SU-DHL-6 (cell line): ENCODE data around the gene SLCO4A1.

Experiments
- H2AFZ ChIP-seq: fragments of 200-600 bp; sonication (generic); 2 replicates; pipeline ENCODE4 v1.6.1; 2014; ENCODE audit warnings: low read depth, mild to moderate bottlenecking, moderate library complexity, mixed read lengths, antibody characterized with exemption, low read length; ENCODE audit not compliant: severe bottlenecking
- H3F3A ChIP-seq: fragments of 200-600 bp; shearing (Covaris generic); 2 replicates; pipeline ENCODE4 v1.6.0; 2016; ENCODE audit warnings: antibody characterized with exemption, mild to moderate bottlenecking; ENCODE audit not compliant: insufficient read depth
- H3K27ac ChIP-seq: fragments of 200-600 bp; sonication (generic); 2 replicates; pipeline ENCODE4 v1.5.1; 2016; ENCODE audit warnings: low read depth, mild to moderate bottlenecking, low read length, moderate library complexity, mixed read lengths
- H3K27me3 ChIP-seq: fragments of 200-600 bp; sonication (generic), shearing (Covaris generic); 2 replicates; pipeline ENCODE4 v1.6.0; 2014; ENCODE audit warnings: mild to moderate bottlenecking, low read length
- H3K36me3 ChIP-seq: fragments of 200-600 bp; sonication (generic); 2 replicates; pipeline ENCODE4 v1.6.1; 2014; ENCODE audit warnings: mild to moderate bottlenecking, low read length, mixed read lengths
- H3K4me2 ChIP-seq: fragments of 300-600, 200-600 bp; shearing (Covaris generic), sonication (generic); 2 replicates; pipeline ENCODE4 v1.6.0; 2014; ENCODE audit warnings: low read length, low read depth, mild to moderate bottlenecking; ENCODE audit not compliant: poor library complexity, severe bottlenecking
- H3K4me3 ChIP-seq: fragments of 200-600 bp; sonication (generic); 2 replicates; pipeline ENCODE4 v1.5.1; 2014; ENCODE audit warnings: antibody characterized with exemption, low read length, mild to moderate bottlenecking, mixed read lengths; ENCODE audit not compliant: insufficient read depth, poor library complexity, severe bottlenecking
- H3K79me2 ChIP-seq: fragments of 200-600 bp; sonication (generic); 2 replicates; pipeline ENCODE4 v1.6.1; 2014; ENCODE audit warnings: mild to moderate bottlenecking, low read length, moderate library complexity; ENCODE audit not compliant: insufficient read depth
- H3K9ac ChIP-seq: fragments of 200-600 bp; sonication (generic); 2 replicates; pipeline ENCODE4 v1.7.0; 2014; ENCODE audit warnings: mild to moderate bottlenecking, low read length
- H3K9me2 ChIP-seq: fragments of 200-600 bp; sonication (generic); replicated peaks from 2 replicates; pipeline ENCODE4 v1.6.1; 2014; ENCODE audit warnings: low read length; ENCODE audit not compliant: insufficient read depth
- H3K9me3 ChIP-seq: fragments of 200-600 bp; sonication (generic); 2 replicates; pipeline ENCODE4 v1.6.1; 2014; ENCODE audit warnings: low read length, mixed read lengths; ENCODE audit not compliant: insufficient read depth
- H4K20me1 ChIP-seq: fragments of 200-600 bp; sonication (generic); 2 replicates; pipeline ENCODE4 v1.6.1; 2014; ENCODE audit warnings: low read depth, mild to moderate bottlenecking, antibody characterized with exemption, low read length, moderate library complexity, mixed read lengths
- EZH2phosphoT487 ChIP-seq: fragments of 200-600 bp; sonication (generic), shearing (Covaris generic); conservative IDR thresholded peaks from 2 replicates; pipeline ENCODE4 v1.6.1; 2018; ENCODE audit warnings: mild to moderate bottlenecking, antibody characterized with exemption, low read length, moderate library complexity, mixed read lengths
- TF ChIP-seq, protein P1 (sequence below): fragments of 200-600 bp; sonication (generic); IDR thresholded peaks from one replicate; pipeline ENCODE4 v1.5.1; 2017; ENCODE audit warnings: antibody characterized with exemption, mild to moderate bottlenecking, low read length, moderate library complexity; ENCODE audit not compliant: insufficient read depth, poor library complexity, severe bottlenecking

The SLCO4A1 gene

DNA sequence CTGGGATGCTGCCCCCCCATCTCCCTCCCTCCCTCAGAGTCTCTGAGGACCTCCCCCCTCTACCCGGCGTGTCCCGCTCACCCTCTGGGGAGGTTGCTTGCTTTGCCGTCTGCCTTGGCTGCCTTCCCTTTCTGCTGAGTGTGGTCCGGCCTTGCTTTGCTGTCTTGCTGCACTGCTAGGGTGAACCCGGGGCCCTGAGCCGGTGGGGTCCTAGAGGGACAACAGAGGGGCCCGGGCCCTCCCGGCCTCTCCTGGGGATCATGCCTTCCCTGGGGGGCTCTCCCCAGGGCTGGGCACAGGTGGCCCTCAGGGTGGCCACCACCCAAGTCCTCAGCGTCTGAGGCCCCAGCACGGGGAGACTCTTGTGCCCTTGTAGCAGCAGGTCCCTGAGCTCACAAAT is 19.3 kb downstream of the SLCO4A1 start:
- Histone ChIP-seq H3F3A (no peaks in the 10 kb centered on the region), H3K9ac (no peak overlapping the region), H3K27ac (no peak overlapping the region), H3K9me2 (no peaks in the 10 kb centered on the region), H3K79me2 (no peaks in the 10 kb centered on the region), H2AFZ (no peak overlapping the region), H3K4me3 (no peak overlapping the region), H3K9me3 (no peaks in the 10 kb centered on the region), H3K4me2 (no peak overlapping the region), H3K27me3 (no peaks in the 10 kb centered on the region), H3K36me3 (no peaks in the 10 kb centered on the region), H4K20me1 (no peaks in the 10 kb centered on the region)
- TF ChIP-seq EZH2phosphoT487 = no peak
- TF ChIP-seq, protein P1, sequence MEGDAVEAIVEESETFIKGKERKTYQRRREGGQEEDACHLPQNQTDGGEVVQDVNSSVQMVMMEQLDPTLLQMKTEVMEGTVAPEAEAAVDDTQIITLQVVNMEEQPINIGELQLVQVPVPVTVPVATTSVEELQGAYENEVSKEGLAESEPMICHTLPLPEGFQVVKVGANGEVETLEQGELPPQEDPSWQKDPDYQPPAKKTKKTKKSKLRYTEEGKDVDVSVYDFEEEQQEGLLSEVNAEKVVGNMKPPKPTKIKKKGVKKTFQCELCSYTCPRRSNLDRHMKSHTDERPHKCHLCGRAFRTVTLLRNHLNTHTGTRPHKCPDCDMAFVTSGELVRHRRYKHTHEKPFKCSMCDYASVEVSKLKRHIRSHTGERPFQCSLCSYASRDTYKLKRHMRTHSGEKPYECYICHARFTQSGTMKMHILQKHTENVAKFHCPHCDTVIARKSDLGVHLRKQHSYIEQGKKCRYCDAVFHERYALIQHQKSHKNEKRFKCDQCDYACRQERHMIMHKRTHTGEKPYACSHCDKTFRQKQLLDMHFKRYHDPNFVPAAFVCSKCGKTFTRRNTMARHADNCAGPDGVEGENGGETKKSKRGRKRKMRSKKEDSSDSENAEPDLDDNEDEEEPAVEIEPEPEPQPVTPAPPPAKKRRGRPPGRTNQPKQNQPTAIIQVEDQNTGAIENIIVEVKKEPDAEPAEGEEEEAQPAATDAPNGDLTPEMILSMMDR = no peak

DNA sequence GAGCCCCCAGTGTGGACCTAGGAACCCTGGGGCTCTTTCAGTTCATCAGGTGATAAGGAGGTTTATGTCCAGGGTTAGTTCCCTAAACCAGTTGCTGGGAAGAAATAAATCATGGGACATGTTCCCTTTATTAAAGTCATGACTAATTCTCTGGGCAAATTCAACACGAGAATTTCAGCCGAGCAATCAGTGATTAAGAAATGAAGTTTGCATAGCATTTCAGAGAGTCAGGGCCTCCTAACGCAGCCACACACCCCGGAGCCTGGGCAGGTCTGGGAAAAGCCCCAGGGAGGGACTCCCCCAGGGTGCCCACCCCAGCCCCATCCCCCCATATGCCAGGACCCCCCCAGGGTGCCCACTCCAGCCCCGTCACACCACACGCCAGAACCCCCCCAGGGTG is 20.1 kb downstream of the SLCO4A1 start:
- Histone ChIP-seq H3K27ac (no peak overlapping the region), H3K79me2 (no peaks in the 10 kb centered on the region), H3K9me3 (no peaks in the 10 kb centered on the region), H3K4me3 (no peak overlapping the region), H3K27me3 (no peaks in the 10 kb centered on the region), H4K20me1 (no peaks in the 10 kb centered on the region), H3K9me2 (no peaks in the 10 kb centered on the region), H2AFZ (no peak overlapping the region), H3K4me2 (no peak overlapping the region), H3K36me3 (no peaks in the 10 kb centered on the region), H3K9ac (no peak overlapping the region), H3F3A (no peaks in the 10 kb centered on the region)
- TF ChIP-seq, protein P1 = no peak
- TF ChIP-seq EZH2phosphoT487 = no peak

DNA sequence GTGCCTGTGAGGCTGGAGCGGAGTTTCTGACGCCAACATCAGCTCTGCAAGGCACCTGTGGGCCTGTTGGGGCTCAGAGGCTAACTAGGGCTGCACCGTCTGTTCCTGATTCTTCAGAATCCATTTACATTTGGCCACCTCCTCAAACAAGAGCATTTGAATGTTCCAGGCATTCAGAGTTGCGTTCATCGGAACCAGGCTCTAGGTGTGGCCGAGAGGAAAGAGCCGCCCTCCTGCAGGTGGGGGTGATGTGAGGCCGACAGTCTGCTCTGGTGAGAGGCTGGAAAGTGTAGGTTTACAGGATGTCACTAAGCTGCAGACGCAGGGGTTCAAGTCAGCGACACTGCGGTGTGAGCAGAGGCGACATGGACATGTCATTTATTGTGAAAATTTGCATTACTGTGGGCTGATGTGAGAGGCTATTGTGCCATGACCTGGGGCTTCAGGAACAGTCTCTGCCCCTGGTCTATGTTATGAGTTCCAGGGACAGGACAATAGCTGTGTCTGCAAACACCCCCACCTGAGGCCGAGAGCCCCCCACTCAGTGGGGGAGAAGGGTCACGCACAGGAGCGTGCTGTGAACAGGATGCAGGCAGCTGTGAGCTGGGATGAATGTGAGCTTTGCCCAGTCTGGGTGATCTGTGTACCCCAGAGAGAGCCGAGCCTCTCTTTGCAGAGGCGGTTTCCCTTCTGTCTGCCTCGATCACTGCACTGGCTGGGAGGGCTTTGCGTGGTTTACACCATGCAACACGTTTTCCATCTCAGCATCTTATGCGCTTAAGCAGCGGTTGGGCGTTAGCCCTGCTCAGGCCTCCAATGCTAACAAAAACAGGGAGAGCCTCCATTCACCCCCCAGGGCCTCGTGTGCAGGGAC is 21.1 kb downstream of the SLCO4A1 start:
- Histone ChIP-seq H4K20me1 (no peaks in the 10 kb centered on the region), H3K4me3 (no peak overlapping the region), H3K4me2 (no peak overlapping the region), H3F3A (no peaks in the 10 kb centered on the region), H3K9ac (no peak overlapping the region), H3K9me3 (no peaks in the 10 kb centered on the region), H3K9me2 (no peaks in the 10 kb centered on the region), H3K79me2 (no peaks in the 10 kb centered on the region), H3K36me3 (no peaks in the 10 kb centered on the region), H3K27me3 (no peaks in the 10 kb centered on the region), H3K27ac (no peak overlapping the region), H2AFZ (no peak overlapping the region)
- no peak for TF ChIP-seq EZH2phosphoT487
- TF ChIP-seq, protein P1 = no peak
